GM18519 (cell line): Measurements from ENCODE around the gene MPRIP.

Source experiments
- ATAC-seq: cut with Tn5 transposase; IDR thresholded peaks from one replicate; pipeline ENCODE4 v1.9.1; 2021; ENCODE audit warnings: mild to moderate bottlenecking, moderate library complexity; ENCODE audit not compliant: unreplicated experiment, low FRiP score

Gene MPRIP

GRCh38 chr17:17140590-17140980 is 98.3 kb downstream of the MPRIP start:
- ATAC-seq: no peak

- no peak for ATAC-seq
Observed at GRCh38 chr17:17141279-17141678, 99.0 kb downstream of the MPRIP start.

GRCh38 chr17:17141860-17142552 is 99.7 kb downstream of the MPRIP start:
- ATAC-seq: no peak

- no peak for ATAC-seq
Observed at GRCh38 chr17:17142556-17142955, 100.3 kb downstream of the MPRIP start.

- no peak for ATAC-seq
Observed at GRCh38 chr17:17143501-17143900, 101.2 kb downstream of the MPRIP start.

- no peak for ATAC-seq
Observed at GRCh38 chr17:17144061-17144460, 101.8 kb downstream of the MPRIP start.

GRCh38 chr17:17144916-17145665 is 102.8 kb downstream of the MPRIP start:
- ATAC-seq: no peak

GRCh38 chr17:17146786-17147406 is 104.6 kb downstream of the MPRIP start:
- no peak for ATAC-seq

GRCh38 chr17:17147821-17148220 is 105.6 kb downstream of the MPRIP start:
- ATAC-seq: no peak

- ATAC-seq: no peak
Observed at GRCh38 chr17:17149520-17150447, 107.5 kb downstream of the MPRIP start.

- no peak for ATAC-seq
Observed at GRCh38 chr17:17150448-17150800, 108.2 kb downstream of the MPRIP start.

GRCh38 chr17:17151055-17151454 is 108.8 kb downstream of the MPRIP start:
- ATAC-seq: no peak

- ATAC-seq: no peak
Observed at GRCh38 chr17:17151541-17151940, 109.3 kb downstream of the MPRIP start.

GRCh38 chr17:17151962-17152361 is 109.7 kb downstream of the MPRIP start:
- ATAC-seq: no peak

- ATAC-seq: no peak
Observed at GRCh38 chr17:17152385-17152784, 110.1 kb downstream of the MPRIP start.

GRCh38 chr17:17153071-17153470 is 110.8 kb downstream of the MPRIP start:
- ATAC-seq: no peak

- no peak for ATAC-seq
Observed at GRCh38 chr17:17153709-17154108, 111.5 kb downstream of the MPRIP start.

GRCh38 chr17:17154556-17154955 is 112.3 kb downstream of the MPRIP start:
- ATAC-seq: no peak

- no peak for ATAC-seq
Observed at GRCh38 chr17:17154981-17155380, 112.7 kb downstream of the MPRIP start.

- no peak for ATAC-seq
Observed at GRCh38 chr17:17155568-17155967, 113.3 kb downstream of the MPRIP start.

- ATAC-seq: no peak
Observed at GRCh38 chr17:17156107-17156506, 113.8 kb downstream of the MPRIP start.
